Thoracic aorta (tissue), 2 donors: ENCODE data around the gene UGT1A7. TPM values are rescaled to one million over a fixed set of nuclear protein-coding genes. Genes with fewer than 3 reads are reported as not detected.
"Not testable (repeated sequence)": the region's sequence is repeated elsewhere in the genome, so short reads cannot be mapped to it uniquely, and the experiment has no call there.

ENCODE experiments used
- ATAC-seq: fragments of 150-250 bp; one replicate; pipeline ENCODE4 v1.8.0; 2017; ENCODE audit warnings: low read depth; ENCODE audit not compliant: insufficient number of reproducible peaks, low FRiP score
- DNase-seq: peaks from one replicate; pipeline ENCODE4 v3.0.0-alpha.2; 2020; ENCODE audit warnings: low spot score
- H3K27ac ChIP-seq, 2 donors: fragments of 200-600 bp; sonication (generic); 1 replicate in 1 of 2; 2 replicates in 1 of 2; pipeline ENCODE4 v1.5.1; 2016; ENCODE audit warnings: mild to moderate bottlenecking in 2 of 2, moderate library complexity in 2 of 2
- H3K27me3 ChIP-seq: fragments of 200-600 bp; sonication (generic); replicated peaks from 2 replicates; pipeline ENCODE4 v1.6.0; 2016; ENCODE audit warnings: mild to moderate bottlenecking; ENCODE audit not compliant: insufficient read depth
- H3K36me3 ChIP-seq: fragments of 200-600 bp; sonication (generic); one replicate; pipeline ENCODE4 v1.5.1; 2016
- H3K4me1 ChIP-seq, 2 donors: fragments of 200-600 bp; sonication (generic); 1 replicate in 1 of 2; 2 replicates in 1 of 2; pipeline versions ENCODE4 v1.5.1 to v1.6.0; 2016; ENCODE audit warnings: low read depth in 2 of 2, mild to moderate bottlenecking in 1 of 2; ENCODE audit not compliant: control insufficient read depth in 1 of 2
- H3K4me3 ChIP-seq: fragments of 200-600 bp; sonication (generic); 2 replicates; pipeline ENCODE4 v1.5.1; 2016; ENCODE audit warnings: mild to moderate bottlenecking
- H3K9me3 ChIP-seq: fragments of 200-600 bp; sonication (generic); 2 replicates; pipeline ENCODE4 v1.5.1; 2016
- CTCF ChIP-seq: fragments of 200-600 bp; sonication (generic); IDR thresholded peaks from one replicate; pipeline ENCODE4 v1.5.1; 2019; ENCODE audit warnings: antibody characterized with exemption
- total RNA-seq, 2 donors: library from RNA; depleted of rRNA; stranded (reverse); fragments of >200 nt; gene quantifications; one replicate each; pipeline versions ENCODE4 v1.1.0 to v1.2.3, GENCODE V29; 2016

Gene UGT1A7
- total RNA-seq, 2 donors from 2014 or later, result 0.35 TPM; not detected in 1

DNA sequence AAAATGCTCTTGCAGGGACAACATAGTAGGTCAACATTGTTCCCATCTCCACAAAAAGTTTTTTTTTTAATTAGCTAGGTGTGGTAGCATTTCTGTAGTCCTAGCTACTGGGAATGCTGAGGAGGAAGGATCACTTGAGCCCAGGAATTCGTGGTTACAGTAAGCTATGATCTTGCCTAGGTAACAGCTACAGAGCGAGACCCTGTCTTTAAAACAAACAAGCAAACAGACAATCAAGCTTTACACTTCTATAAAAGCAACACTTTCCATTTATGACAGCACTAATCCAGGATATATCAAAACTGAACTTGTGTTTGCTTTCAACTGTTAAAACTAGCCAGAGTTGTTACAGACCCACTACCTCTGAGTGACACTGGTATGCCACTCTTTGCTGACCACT, 59.2 kb downstream of the UGT1A7 start:
- Histone ChIP-seq H3K36me3 (no peaks in the 10 kb centered on the region), H3K27ac (no peak overlapping the region), H3K4me3 (no peak overlapping the region), H3K27me3 (no peaks in the 10 kb centered on the region), H3K4me1 (no peaks in the 10 kb centered on the region), H3K9me3 (no peaks in the 10 kb centered on the region)
- DNase-seq (no peak), ATAC-seq (no peak)
- no peak for TF ChIP-seq CTCF

GRCh38 chr2:233743464-233744259, 62.0 kb downstream of the UGT1A7 start:
- no peak overlapping the region for H3K4me3 ChIP-seq
- H3K36me3 ChIP-seq, result no peaks in the 10 kb centered on the region
- TF ChIP-seq CTCF, result no peak
- no peaks in the 10 kb centered on the region for H3K27me3 ChIP-seq
- no peak overlapping the region for H3K27ac ChIP-seq
- H3K9me3 ChIP-seq, result no peaks in the 10 kb centered on the region
- no peak for DNase-seq
- no peak for ATAC-seq
- no peaks in the 10 kb centered on the region for H3K4me1 ChIP-seq

- Histone ChIP-seq H3K36me3 (no peaks in the 10 kb centered on the region), H3K4me3 (no peak overlapping the region), H3K9me3 (no peaks in the 10 kb centered on the region), H3K27me3 (no peaks in the 10 kb centered on the region), H3K27ac (no peak overlapping the region), H3K4me1 (no peaks in the 10 kb centered on the region)
- TF ChIP-seq CTCF, result no peak
- DNase-seq, result no peak
- ATAC-seq, result no peak
Measured at GRCh38 chr2:233745073-233745755, 63.5 kb downstream of the UGT1A7 start.

DNA sequence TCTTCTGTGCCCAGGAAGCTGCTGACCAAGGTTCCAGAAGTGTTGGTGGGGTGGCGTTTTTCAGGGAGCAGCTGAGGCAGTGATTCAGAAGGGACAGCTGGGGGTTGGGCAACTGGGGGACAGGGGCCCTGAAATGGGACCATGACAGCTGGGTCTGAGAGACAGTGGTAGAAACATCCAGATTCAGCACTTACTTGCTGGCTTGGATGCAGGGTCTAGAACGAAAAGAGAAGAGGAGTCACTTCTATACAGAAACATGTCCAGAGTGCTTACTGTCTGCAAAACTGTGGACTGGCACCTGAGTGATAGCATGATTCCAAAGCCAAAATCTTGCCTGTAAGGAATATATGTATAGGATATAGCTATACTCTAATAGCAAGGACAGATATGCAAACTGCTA, 64.1 kb downstream of the UGT1A7 start:
- H3K4me1 ChIP-seq, H3K36me3 ChIP-seq, ATAC-seq, DNase-seq, H3K9me3 ChIP-seq, H3K27ac ChIP-seq, H3K4me3 ChIP-seq, H3K27me3 ChIP-seq: not testable (repeated sequence)

- ATAC-seq, result no peak
Measured at GRCh38 chr2:233746475-233747282, 65.0 kb downstream of the UGT1A7 start.

More at GRCh38 chr2:233746475-233747282, 65.0 kb downstream of the UGT1A7 start:
- TF ChIP-seq CTCF, result no peak
- H3K36me3 ChIP-seq, result no peaks in the 10 kb centered on the region
- H3K9me3 ChIP-seq, result no peaks in the 10 kb centered on the region
- DNase-seq, result no peak
- H3K4me1 ChIP-seq, result no peaks in the 10 kb centered on the region
- no peaks in the 10 kb centered on the region for H3K27me3 ChIP-seq
- H3K27ac ChIP-seq, result no peak overlapping the region
- H3K4me3 ChIP-seq, result no peak overlapping the region
